HG02798 (cell line): ENCODE measurements around the gene IL4.
"Not testable (repeated sequence)": the region's sequence is repeated elsewhere in the genome, so short reads cannot be mapped to it uniquely, and the experiment has no call there.

ENCODE experiments used
- ATAC-seq: cut with Tn5 transposase; IDR thresholded peaks from one replicate; pipeline ENCODE4 v1.9.1; 2021; ENCODE audit warnings: mild to moderate bottlenecking; ENCODE audit not compliant: unreplicated experiment, poor library complexity

IL4 gene

GRCh38 chr5:132688536-132689339 is 14.9 kb downstream of the IL4 start:
- peak; percentile 51 for ATAC-seq

DNA sequence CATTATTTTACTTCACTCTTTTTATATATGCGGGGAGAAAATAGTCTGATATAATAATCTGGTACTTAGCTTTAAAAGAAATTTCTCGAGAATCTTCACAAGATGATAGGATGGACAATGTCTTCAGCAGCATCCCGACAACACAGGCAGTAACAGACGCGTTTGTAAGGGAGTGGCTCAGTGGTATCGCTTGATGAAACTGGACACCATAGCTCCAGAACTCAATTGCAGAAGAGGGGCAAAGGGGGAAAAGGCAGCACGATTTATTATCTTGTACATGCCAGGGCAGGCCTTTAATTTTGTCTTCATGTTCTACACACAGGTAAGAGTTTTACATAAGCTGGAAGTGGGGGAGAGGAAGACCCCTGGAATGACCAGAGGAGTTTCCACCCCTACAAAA is 15.7 kb downstream of the IL4 start:
- no peak for ATAC-seq

- ATAC-seq, result no peak
These were observed 16.4 kb downstream of the IL4 start for GRCh38 chr5:132690156-132690555.

- ATAC-seq, result not testable (repeated sequence)
These were observed 18.2 kb downstream of the IL4 start for GRCh38 chr5:132691755-132692631.

- no peak for ATAC-seq
These were observed 18.8 kb downstream of the IL4 start for GRCh38 chr5:132692632-132692967.

- no peak for ATAC-seq
These were observed 22.2 kb downstream of the IL4 start for GRCh38 chr5:132695956-132696355.

GRCh38 chr5:132704875-132705274 is 31.1 kb downstream of the IL4 start:
- no peak for ATAC-seq

DNA sequence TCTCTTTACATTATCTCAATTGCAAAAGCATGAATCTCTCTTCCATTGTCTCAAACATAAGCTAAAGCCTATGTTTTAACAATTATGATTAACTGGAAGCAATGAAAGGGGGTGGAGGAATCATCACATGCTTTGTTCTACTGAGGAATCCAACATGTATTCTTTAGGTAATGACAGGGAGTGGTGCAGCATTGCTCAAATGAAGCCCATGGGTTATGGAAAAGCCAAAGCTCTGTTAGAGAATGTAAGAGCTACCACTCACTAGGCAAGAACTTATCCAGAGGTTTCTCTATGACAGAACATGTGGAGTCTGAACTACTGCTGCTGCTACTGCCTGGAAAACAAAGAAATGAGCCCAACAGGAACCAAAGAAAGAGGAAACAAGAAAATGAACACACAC is 34.9 kb downstream of the IL4 start:
- no peak for ATAC-seq

- no peak for ATAC-seq
These were observed 40.9 kb downstream of the IL4 start for GRCh38 chr5:132714456-132715307.

GRCh38 chr5:132718544-132719312 is 44.9 kb downstream of the IL4 start:
- no peak for ATAC-seq

DNA sequence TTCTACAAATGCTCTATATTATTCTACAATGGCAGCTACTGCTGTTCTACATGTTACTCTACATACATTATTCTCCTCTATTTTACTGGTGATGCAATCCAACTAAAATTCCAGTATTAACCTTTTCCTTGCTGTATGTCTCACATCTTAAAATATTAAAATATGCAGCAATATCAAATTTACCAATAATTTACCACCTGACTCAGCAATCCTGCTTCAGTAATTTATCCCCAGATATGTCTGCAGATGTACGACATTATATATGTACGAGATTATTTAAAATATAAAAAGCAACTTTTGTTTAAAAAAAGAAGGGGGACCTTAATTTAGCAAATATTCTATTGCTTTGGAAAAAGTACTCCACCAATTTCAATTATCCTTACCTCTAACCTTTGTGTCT is 52.0 kb downstream of the IL4 start:
- no peak for ATAC-seq

GRCh38 chr5:132729896-132730295 is 56.1 kb downstream of the IL4 start:
- no peak for ATAC-seq
